HepG2 (cell line): Measurements from ENCODE around the gene MEGF11. TPM values are rescaled to one million over a fixed set of nuclear protein-coding genes. Genes with fewer than 3 reads are reported as not detected.

Source experiments
- ATAC-seq: fragments of 200-7000 bp; cut with Tn5 transposase; 3 replicates; pipeline ENCODE4 v1.9.1; 2020; ENCODE audit warnings: mild to moderate bottlenecking, moderate library complexity
- BruUV-seq: library from RNA; stranded (reverse); fragments of 400-500 nt; replicated peaks from 2 replicates; lab custom pipeline; 2021; lab: Mats Ljungman, UMichigan
- CTCF ChIA-PET: fragments of 300-600 bp; formaldehyde crosslinking; extraction: SDS; loops from one replicate; lab custom pipeline; 2021; ENCODE audit warnings: low total read pairs, inconsistent platforms, low intra/inter-chr PET ratio; lab: Yijun Ruan, JAX
- POLR2A ChIA-PET: fragments of 350-600 bp; sonication (Branson Sonifier 250); formaldehyde crosslinking; loops from one replicate; lab custom pipeline; 2020; ENCODE audit warnings: antibody characterized with exemption, inconsistent platforms; lab: Yijun Ruan, JAX
- DNase-seq: peaks from one replicate; pipeline ENCODE4 v3.0.0-alpha.2; 2015; ENCODE audit warnings: low spot score
- FAIRE-seq: peaks from 3 replicates; lab custom pipeline; 2011; peaks lifted over from hg19 to GRCh38; lab: Jason Lieb, UNC
- H2AFZ ChIP-seq: one replicate; pipeline ENCODE4 v1.6.1; 2011; ENCODE audit warnings: low read length, inconsistent platforms
- H3K27ac ChIP-seq: fragments of 300-600 bp; 3 replicates; pipeline ENCODE4 v1.8.0; 2011; ENCODE audit warnings: mixed run types, mild to moderate bottlenecking, mixed read lengths, low read length, inconsistent platforms; ENCODE audit not compliant: insufficient read depth; ENCODE audit errors: extremely low read length
- H3K27me3 ChIP-seq, 2 experiments: fragments of 200-600 bp in 1 of 2; 2 replicates in 1 of 2; 3 replicates in 1 of 2; pipeline versions ENCODE4 v1.6.0 to v1.8.0; 2011; ENCODE audit warnings: low read length in 2 of 2, mild to moderate bottlenecking in 2 of 2, moderate library complexity in 2 of 2, inconsistent platforms in 1 of 2; ENCODE audit not compliant: insufficient read depth in 2 of 2, control insufficient read depth in 1 of 2
- H3K36me3 ChIP-seq, 2 experiments: fragments of 200-600 bp in 1 of 2; replicated peaks in 1 of 2; 2 replicates in 1 of 2; 3 replicates in 1 of 2; pipeline versions ENCODE4 v1.5.1 to v1.8.0; 2011; ENCODE audit warnings: low read length in 2 of 2, inconsistent platforms in 1 of 2; ENCODE audit not compliant: insufficient read depth in 2 of 2, control insufficient read depth in 1 of 2
- H3K4me1 ChIP-seq: 2 replicates; pipeline ENCODE4 v1.5.1; 2012; ENCODE audit warnings: low read length, inconsistent platforms; ENCODE audit not compliant: insufficient read depth
- H3K4me2 ChIP-seq: 2 replicates; pipeline ENCODE4 v1.6.0; 2011; ENCODE audit warnings: low read depth, low read length, inconsistent platforms
- H3K4me3 ChIP-seq, 3 experiments: fragments of 200-600 bp in 1 of 3; sonication (generic), shearing (Covaris generic) in 1 of 3; replicated peaks in 1 of 3; 2 replicates each; pipeline ENCODE4 v1.5.1; 2011 to 2016; ENCODE audit warnings: low read length in 3 of 3, inconsistent platforms in 2 of 3, low read depth in 2 of 3, mild to moderate bottlenecking in 2 of 3, control low read depth in 1 of 3, mixed read lengths in 1 of 3; ENCODE audit not compliant: insufficient read depth in 1 of 3
- H3K79me2 ChIP-seq: one replicate; pipeline ENCODE4 v1.6.1; 2011; ENCODE audit warnings: low read length, inconsistent platforms; ENCODE audit not compliant: insufficient read depth
- H3K9ac ChIP-seq: 2 replicates; pipeline ENCODE4 v1.6.0; 2011; ENCODE audit warnings: mild to moderate bottlenecking, low read depth, low read length, inconsistent platforms; ENCODE audit not compliant: insufficient read depth
- H3K9me3 ChIP-seq: 2 replicates; pipeline ENCODE4 v1.5.1; 2012; ENCODE audit warnings: mild to moderate bottlenecking, low read length
- H4K20me1 ChIP-seq: 2 replicates; pipeline ENCODE4 v1.6.0; 2011; ENCODE audit warnings: inconsistent platforms, mild to moderate bottlenecking, low read length, moderate library complexity; ENCODE audit not compliant: insufficient read depth
- FOXM1 ChIP-seq: sonication (generic); formaldehyde crosslinking; IDR thresholded peaks from 2 replicates; pipeline ENCODE4 v1.5.0; 2020; ENCODE audit warnings: missing genetic modification reagents
- JUN ChIP-seq: sonication (generic); formaldehyde crosslinking; IDR thresholded peaks from 2 replicates; pipeline ENCODE4 v1.4.0; 2020; ENCODE audit warnings: mild to moderate bottlenecking, missing genetic modification reagents
- JUND ChIP-seq: sonication (generic); formaldehyde crosslinking; IDR thresholded peaks from 2 replicates; pipeline ENCODE4 v1.8.0; 2022; ENCODE audit warnings: mild to moderate bottlenecking, missing genetic modification reagents
- NBN ChIP-seq: fragments of 450-650 bp; conservative IDR thresholded peaks from 2 replicates; pipeline ENCODE4 v1.6.1; 2017
- NFIB ChIP-seq: sonication (generic); formaldehyde crosslinking; IDR thresholded peaks from 2 replicates; pipeline ENCODE4 v1.9.0; 2021; ENCODE audit warnings: missing genetic modification reagents, mild to moderate bottlenecking, borderline replicate concordance
- ZNF564 ChIP-seq: sonication (generic); formaldehyde crosslinking; IDR thresholded peaks from 2 replicates; pipeline ENCODE4 v1.8.1; 2023; ENCODE audit warnings: mild to moderate bottlenecking, missing genetic modification reagents
- ZNF792 ChIP-seq: IDR thresholded peaks from 2 replicates; pipeline ENCODE4 v1.6.1; 2016
- WGBS: methylation state at CpG from one replicate; pipeline ENCODE4 v1.1.6; 2017; ENCODE audit warnings: low lambda C conversion rate; 5-methylcytosine and 5-hydroxymethylcytosine counted together
- in situ Hi-C: cut with HindIII; loops from 2 replicates; pipeline ENCODE4 v1.10.0; 2017; ENCODE audit warnings: low pct_unique_long_range_greater_than_20kb; ENCODE audit not compliant: extremely low pct_ligation_motif_present
- intact Hi-C: fragments of 100-400 bp; cut with micrococcal nuclease; formaldehyde crosslinking; loops from one replicate; pipeline ENCODE4 v1.10.0; 2022; ENCODE audit not compliant: unreplicated experiment
- polyA plus RNA-seq, 8 experiments: library from polyadenylated mRNA; depleted of rRNA in 3 of 8; stranded (reverse) in 7 of 8; unstranded in 1 of 8; fragments of >200 nt; fragmentation: Illumina TruSeq in 4 of 8; extraction: Trizol in 4 of 8; gene quantifications; 2 replicates each; pipeline versions ENCODE4 v1.2.1 to v1.2.3, GENCODE V29; 2011 to 2016; ENCODE audit warnings: low read depth in 4 of 8, missing spikeins in 1 of 8, mixed read lengths in 1 of 8; ENCODE audit not compliant: insufficient read depth in 1 of 8
- total RNA-seq, 5 experiments: library from RNA; depleted of rRNA; stranded (reverse); fragments of >200 nt; fragmentation: Illumina TruSeq; extraction: Trizol; gene quantifications; 2 replicates each; pipeline ENCODE4 v1.2.3, GENCODE V29; 2016; ENCODE audit warnings: low read depth in 1 of 5
- TF ChIP-seq, protein P1 (sequence below): sonication (generic); formaldehyde crosslinking; IDR thresholded peaks from 2 replicates; pipeline ENCODE4 v1.4.0; 2020; ENCODE audit warnings: missing genetic modification reagents
- TF ChIP-seq, protein P2 (sequence below): sonication (generic); formaldehyde crosslinking; IDR thresholded peaks from 2 replicates; pipeline ENCODE4 v1.4.0; 2020; ENCODE audit warnings: mild to moderate bottlenecking, missing genetic modification reagents
- TF ChIP-seq, protein P3 (sequence below): sonication (generic); formaldehyde crosslinking; IDR thresholded peaks from 2 replicates; pipeline ENCODE4 v1.8.0; 2022; ENCODE audit warnings: mild to moderate bottlenecking, missing genetic modification reagents, borderline replicate concordance

Gene MEGF11
- total and polyA plus RNA-seq, 2 of the 13 experiments (the other 11 are each of a cell fraction or from before 2014, with no cell fraction given): not detected

DNA sequence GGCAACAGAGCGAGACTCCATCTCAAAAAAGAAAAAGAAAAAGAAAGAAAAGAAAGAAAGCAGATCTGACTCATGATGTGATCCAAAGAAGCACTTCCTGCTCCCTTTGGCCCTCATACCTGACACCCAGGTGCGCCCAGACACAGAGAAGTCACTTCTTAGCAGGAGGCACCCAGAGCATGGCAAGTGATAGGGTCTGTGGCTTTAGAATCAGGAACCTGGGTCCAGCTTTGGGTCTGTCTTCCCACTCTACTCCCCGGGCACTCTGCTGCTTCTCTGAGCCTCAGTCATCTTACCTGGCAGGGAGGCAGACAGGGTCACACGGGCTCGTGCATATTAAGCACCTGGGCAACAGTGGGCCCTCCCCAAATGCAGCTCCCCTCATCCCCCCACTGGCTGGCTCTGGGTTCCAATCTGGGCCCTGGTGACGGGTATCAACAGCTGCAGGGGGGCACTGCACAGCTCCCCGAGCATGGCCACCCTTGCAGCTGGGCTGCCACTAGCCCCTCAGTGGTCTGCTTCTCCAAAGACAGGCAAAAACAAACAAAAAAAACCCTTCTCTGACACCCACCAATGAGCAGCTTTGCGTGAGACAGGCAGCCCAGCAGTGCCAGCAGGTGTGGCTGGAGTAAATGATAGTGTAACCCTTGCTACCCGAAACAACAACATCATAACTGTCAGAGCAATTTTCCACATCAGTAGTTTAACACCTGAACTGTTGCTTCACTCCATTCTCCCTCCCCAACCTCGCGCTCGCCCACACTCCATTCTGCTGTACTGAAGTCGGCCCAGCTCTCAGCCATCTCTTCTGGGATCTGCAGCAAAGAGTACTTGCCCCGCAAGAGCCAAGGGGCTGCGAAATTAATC, 99.8 kb downstream of the MEGF11 start:
- H3K4me1 ChIP-seq: no peaks in the 10 kb centered on the region
- H4K20me1 ChIP-seq: no peaks in the 10 kb centered on the region; the same call in 1 of the 2 replicates
- H3K27ac ChIP-seq: no peak overlapping the region
- no peak for FAIRE-seq
- no peak overlapping the region for H2AFZ ChIP-seq
- ATAC-seq: no peak
- no peak overlapping the region for H3K4me2 ChIP-seq
- H3K36me3 ChIP-seq: no peaks in the 10 kb centered on the region
- intact Hi-C loops (no loop called here), in situ Hi-C loops (no loop called here)
- WGBS: 20% methylated on average over 10 of the region's 15 CpGs
- ChIA-PET POLR2A (no interaction called here), CTCF (no interaction called here)
- no peaks in the 10 kb centered on the region for H3K79me2 ChIP-seq
- DNase-seq: no peak
- no TSS peak for BruUV-seq
- no peak overlapping the region for H3K4me3 ChIP-seq
- H3K9me3 ChIP-seq: no peaks in the 10 kb centered on the region
- peaks cover 1 to 24% of the 10 kb centered on the region in 2 experiments; a peak in 3 of 5 replicates for H3K27me3 ChIP-seq
- no peak for TF ChIP-seq NFIB (CRISPR knock-in tag)
- TF ChIP-seq, protein P1, sequence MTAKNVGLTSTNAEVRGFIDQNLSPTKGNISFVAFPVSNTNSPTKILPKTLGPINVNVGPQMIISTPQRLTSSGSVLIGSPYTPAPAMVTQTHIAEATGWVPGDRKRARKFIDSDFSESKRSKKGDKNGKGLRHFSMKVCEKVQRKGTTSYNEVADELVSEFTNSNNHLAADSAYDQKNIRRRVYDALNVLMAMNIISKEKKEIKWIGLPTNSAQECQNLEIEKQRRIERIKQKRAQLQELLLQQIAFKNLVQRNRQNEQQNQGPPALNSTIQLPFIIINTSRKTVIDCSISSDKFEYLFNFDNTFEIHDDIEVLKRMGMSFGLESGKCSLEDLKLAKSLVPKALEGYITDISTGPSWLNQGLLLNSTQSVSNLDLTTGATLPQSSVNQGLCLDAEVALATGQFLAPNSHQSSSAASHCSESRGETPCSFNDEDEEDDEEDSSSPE: no peak
- no peak for TF ChIP-seq ZNF564 (CRISPR knock-in tag)
- no peak for TF ChIP-seq ZNF792
- H3K9ac ChIP-seq: no peak overlapping the region

DNA sequence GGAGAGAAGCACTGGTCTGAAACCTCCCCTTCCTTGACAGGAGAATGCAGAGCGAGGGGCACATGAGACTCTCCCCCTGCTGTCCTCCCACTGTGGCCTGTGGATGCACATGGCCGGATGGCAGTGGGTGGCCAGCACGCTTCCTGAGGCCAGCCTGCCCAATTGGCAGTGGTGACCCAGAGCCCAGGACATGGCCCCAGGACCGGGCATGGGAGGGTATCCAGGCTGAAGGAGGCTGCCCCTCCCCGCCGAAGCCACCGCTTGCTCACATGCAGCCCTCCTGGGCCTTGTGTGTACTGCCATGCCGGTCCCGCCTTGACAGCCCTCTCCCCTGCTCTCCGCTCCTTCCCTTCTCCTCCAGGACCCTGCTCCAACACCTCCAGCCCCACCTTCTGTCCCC, 100.9 kb downstream of the MEGF11 start:
- FAIRE-seq (no peak), ATAC-seq (no peak), DNase-seq (no peak)
- no TSS peak for BruUV-seq
- ChIA-PET POLR2A (no interaction called here), CTCF (no interaction called here)
- Histone ChIP-seq H4K20me1 (no peaks in the 10 kb centered on the region; the same call in 1 of the 2 replicates), H3K9me3 (no peaks in the 10 kb centered on the region), H2AFZ (no peak overlapping the region), H3K4me1 (no peaks in the 10 kb centered on the region), H3K79me2 (no peaks in the 10 kb centered on the region), H3K27me3 (peaks cover 1 to 24% of the 10 kb centered on the region in 2 experiments; a peak in 3 of 5 replicates), H3K9ac (no peak overlapping the region), H3K27ac (no peak overlapping the region), H3K4me2 (no peak overlapping the region), H3K36me3 (no peaks in the 10 kb centered on the region), H3K4me3 (no peak overlapping the region)
- intact Hi-C loops: no loop called here
- in situ Hi-C loops: no loop called here
- 55% methylated on average over 6 of the region's 10 CpGs for WGBS
- TF ChIP-seq, protein P2, sequence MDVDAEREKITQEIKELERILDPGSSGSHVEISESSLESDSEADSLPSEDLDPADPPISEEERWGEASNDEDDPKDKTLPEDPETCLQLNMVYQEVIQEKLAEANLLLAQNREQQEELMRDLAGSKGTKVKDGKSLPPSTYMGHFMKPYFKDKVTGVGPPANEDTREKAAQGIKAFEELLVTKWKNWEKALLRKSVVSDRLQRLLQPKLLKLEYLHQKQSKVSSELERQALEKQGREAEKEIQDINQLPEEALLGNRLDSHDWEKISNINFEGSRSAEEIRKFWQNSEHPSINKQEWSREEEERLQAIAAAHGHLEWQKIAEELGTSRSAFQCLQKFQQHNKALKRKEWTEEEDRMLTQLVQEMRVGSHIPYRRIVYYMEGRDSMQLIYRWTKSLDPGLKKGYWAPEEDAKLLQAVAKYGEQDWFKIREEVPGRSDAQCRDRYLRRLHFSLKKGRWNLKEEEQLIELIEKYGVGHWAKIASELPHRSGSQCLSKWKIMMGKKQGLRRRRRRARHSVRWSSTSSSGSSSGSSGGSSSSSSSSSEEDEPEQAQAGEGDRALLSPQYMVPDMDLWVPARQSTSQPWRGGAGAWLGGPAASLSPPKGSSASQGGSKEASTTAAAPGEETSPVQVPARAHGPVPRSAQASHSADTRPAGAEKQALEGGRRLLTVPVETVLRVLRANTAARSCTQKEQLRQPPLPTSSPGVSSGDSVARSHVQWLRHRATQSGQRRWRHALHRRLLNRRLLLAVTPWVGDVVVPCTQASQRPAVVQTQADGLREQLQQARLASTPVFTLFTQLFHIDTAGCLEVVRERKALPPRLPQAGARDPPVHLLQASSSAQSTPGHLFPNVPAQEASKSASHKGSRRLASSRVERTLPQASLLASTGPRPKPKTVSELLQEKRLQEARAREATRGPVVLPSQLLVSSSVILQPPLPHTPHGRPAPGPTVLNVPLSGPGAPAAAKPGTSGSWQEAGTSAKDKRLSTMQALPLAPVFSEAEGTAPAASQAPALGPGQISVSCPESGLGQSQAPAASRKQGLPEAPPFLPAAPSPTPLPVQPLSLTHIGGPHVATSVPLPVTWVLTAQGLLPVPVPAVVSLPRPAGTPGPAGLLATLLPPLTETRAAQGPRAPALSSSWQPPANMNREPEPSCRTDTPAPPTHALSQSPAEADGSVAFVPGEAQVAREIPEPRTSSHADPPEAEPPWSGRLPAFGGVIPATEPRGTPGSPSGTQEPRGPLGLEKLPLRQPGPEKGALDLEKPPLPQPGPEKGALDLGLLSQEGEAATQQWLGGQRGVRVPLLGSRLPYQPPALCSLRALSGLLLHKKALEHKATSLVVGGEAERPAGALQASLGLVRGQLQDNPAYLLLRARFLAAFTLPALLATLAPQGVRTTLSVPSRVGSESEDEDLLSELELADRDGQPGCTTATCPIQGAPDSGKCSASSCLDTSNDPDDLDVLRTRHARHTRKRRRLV (CRISPR knock-in tag): no peak
- TF ChIP-seq, protein P3, sequence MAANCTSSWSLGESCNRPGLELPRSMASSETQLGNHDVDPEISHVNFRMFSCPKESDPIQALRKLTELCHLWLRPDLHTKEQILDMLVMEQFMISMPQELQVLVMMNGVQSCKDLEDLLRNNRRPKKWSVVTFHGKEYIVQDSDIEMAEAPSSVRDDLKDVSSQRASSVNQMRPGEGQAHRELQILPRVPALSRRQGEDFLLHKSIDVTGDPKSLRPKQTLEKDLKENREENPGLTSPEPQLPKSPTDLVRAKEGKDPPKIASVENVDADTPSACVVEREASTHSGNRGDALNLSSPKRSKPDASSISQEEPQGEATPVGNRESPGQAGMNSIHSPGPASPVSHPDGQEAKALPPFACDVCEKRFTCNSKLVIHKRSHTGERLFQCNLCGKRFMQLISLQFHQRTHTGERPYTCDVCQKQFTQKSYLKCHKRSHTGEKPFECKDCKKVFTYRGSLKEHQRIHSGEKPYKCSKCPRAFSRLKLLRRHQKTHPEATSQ (CRISPR knock-in tag): no peak
- TF ChIP-seq FOXM1: no peak
- TF ChIP-seq JUN: no peak
- no peak for TF ChIP-seq JUND (CRISPR knock-in tag)
- no peak for TF ChIP-seq NBN
